Psoas muscle (tissue), 8 donors: Measurements from ENCODE around the gene MAG. TPM values are rescaled to one million over a fixed set of nuclear protein-coding genes. Genes with fewer than 3 reads are reported as not detected.

Experiments used
- ATAC-seq, 4 donors: fragments of 200-7000 bp; cut with Tn5 transposase; one replicate each; pipeline ENCODE4 v1.9.1; 2020; ENCODE audit warnings: moderate library complexity in 3 of 4, mild to moderate bottlenecking in 2 of 4
- DNase-seq, 2 donors: peaks; one replicate each; pipeline ENCODE4 v3.0.0-alpha.2; 2020
- H3K27ac ChIP-seq: fragments of 200-600 bp; one replicate; pipeline ENCODE4 v1.8.0; 2022
- H3K27me3 ChIP-seq, 3 donors: fragments of 200-600 bp in 1 of 3; one replicate each; pipeline versions ENCODE4 v1.6.1 to v1.8.0; 2013 to 2022; ENCODE audit warnings: low read length in 2 of 3, mild to moderate bottlenecking in 2 of 3, moderate library complexity in 1 of 3; ENCODE audit not compliant: insufficient read depth in 3 of 3
- H3K36me3 ChIP-seq, 2 donors: fragments of 200-600 bp in 1 of 2; one replicate each; pipeline versions ENCODE4 v1.6.1 to v1.8.0; 2013 to 2022; ENCODE audit warnings: low read depth in 1 of 2, mild to moderate bottlenecking in 1 of 2, moderate library complexity in 1 of 2; ENCODE audit not compliant: insufficient read depth in 1 of 2
- H3K4me1 ChIP-seq: fragments of 200-600 bp; one replicate; pipeline ENCODE4 v1.8.0; 2022
- H3K4me3 ChIP-seq: fragments of 200-600 bp; one replicate; pipeline ENCODE4 v1.8.0; 2022; ENCODE audit warnings: mild to moderate bottlenecking
- H3K9me3 ChIP-seq: fragments of 200-600 bp; one replicate; pipeline ENCODE4 v1.8.0; 2022
- CTCF ChIP-seq: fragments of 200-600 bp; IDR thresholded peaks from one replicate; pipeline ENCODE4 v1.8.0; 2022; ENCODE audit warnings: antibody characterized with exemption
- WGBS, 3 donors: extraction: QIAGEN DNeasy Blood & Tissue Kit; methylation state at CpG; one replicate each; pipeline versions ENCODE4 v1.1.6 to v1.1.7; 2013; 5-methylcytosine and 5-hydroxymethylcytosine counted together
- intact Hi-C, 2 donors: fragments of 100-400 bp; cut with DNase I; formaldehyde crosslinking; loops; one replicate each; pipeline versions ENCODE4 v1.11.0 to v1.14.2; 2022
- polyA plus RNA-seq, 3 donors: library from polyadenylated mRNA; stranded (reverse); fragments of 200-250 nt; gene quantifications; one replicate each; pipeline ENCODE4 v1.2.3, GENCODE V29; 2013
- total RNA-seq, 4 donors: library from RNA; stranded (reverse); fragmentation: NEBNext Ultra II Directional in 2 of 4; extraction: Animal tissue kit (Norgen Biotek cat#: 25700) in 2 of 4; gene quantifications; one replicate each; pipeline versions ENCODE4 v1.2.1 to v1.2.4, GENCODE V29; 2021 to 2023
- donor health status: healthy with polysubstance abuse.
- donor health status: DM: no; HTN: no; CAD: no; lungs with moderate emphysema.
- donor health status: Bipolar disorder and iron deficiency.
- donor health status: healthy.
- donor health status: DM: yes; HTN: yes; CAD: no.
- donor health status: DM: no; HTN: no; CAD: no.
- donor health status: DM: no; HTN: no; CAD: no.
- donor health status: DM: yes; HTN: yes; CAD: no.

Gene MAG
- total and polyA plus RNA-seq, 7 donors = 0.05 to 0.30 (median 0.11) TPM; not detected in 4

DNA sequence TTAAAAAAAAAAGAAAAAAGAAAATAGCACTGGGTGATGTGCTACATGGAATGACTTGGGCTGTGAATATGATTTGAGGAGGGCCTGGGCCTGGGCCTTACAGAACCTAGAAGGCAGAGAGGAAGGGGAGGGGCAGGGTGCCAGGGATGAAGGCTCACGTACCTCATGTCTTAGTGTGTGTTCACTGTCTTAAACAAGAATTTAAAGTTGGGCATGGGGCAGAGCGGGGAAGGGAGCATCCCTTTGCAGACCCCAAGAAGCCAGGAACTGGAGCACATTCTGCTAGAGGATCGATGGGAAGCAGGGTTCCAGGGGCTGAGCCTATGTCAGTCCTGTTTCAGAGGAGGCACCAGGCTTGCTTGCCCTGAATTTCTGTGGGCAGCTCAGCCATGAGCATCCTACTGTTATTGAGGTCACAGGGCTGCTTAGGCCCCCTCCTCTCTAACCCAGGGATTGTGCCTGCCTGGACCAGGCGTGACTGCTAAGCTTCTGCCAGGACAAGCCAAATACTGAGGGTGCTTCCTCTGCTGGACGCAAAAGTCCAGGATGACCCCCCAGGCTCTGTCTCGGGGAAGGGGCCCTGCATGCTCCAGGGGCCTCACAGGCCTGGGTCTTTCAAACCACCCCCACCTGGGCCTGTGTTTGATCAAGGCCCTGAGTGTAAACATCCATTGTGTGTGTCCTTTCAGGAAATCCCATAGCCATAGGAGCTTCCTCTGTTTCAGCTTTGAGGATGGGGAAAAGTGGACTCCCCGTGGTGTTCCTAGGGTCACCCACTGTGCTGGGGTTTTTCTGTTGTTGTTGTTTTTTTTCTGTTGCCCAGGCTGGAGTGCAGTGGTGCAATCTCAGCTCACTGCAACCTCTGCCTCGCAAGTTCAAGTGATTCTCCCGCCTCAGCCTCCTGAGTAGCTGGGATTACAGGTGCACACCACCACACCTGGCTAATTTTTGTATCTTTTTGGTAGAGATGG, 38.4 kb upstream of the MAG start:
- TF ChIP-seq CTCF = no peak
- H3K4me3 ChIP-seq = no peak overlapping the region
- DNase-seq = no peak
- intact Hi-C loops = no loop called here
- no peaks in the 10 kb centered on the region for H3K9me3 ChIP-seq
- no peak overlapping the region for H3K27ac ChIP-seq
- peaks cover 0 to 51% (median 2%) of the 10 kb centered on the region in 3 donors for H3K27me3 ChIP-seq
- H3K36me3 ChIP-seq = no peaks in the 10 kb centered on the region
- WGBS, 3 donors = 75 to 85% (median 79%) methylated on average over 9 of the region's 9 CpGs
- ATAC-seq = no peak
- no peaks in the 10 kb centered on the region for H3K4me1 ChIP-seq

GRCh38 chr19:35254341-35255297, 37.3 kb upstream of the MAG start:
- Histone ChIP-seq H3K9me3 (no peaks in the 10 kb centered on the region), H3K4me3 (no peak overlapping the region)
- intact Hi-C loops = no loop called here

GRCh38 chr19:35256566-35256965, 35.4 kb upstream of the MAG start:
- Histone ChIP-seq H3K27me3 (peaks cover 0 to 24% (median 2%) of the 10 kb centered on the region in 3 donors), H3K36me3 (no peaks in the 10 kb centered on the region), H3K4me3 (no peak overlapping the region), H3K4me1 (no peaks in the 10 kb centered on the region), H3K27ac (no peak overlapping the region), H3K9me3 (no peaks in the 10 kb centered on the region)
- DNase-seq = no peak
- intact Hi-C loops = no loop called here
- no peak for ATAC-seq
- TF ChIP-seq CTCF = no peak
- WGBS, 3 donors = 46 to 55% (median 48%) methylated on average over 2 of the region's 2 CpGs

More at GRCh38 chr19:35254341-35255297, 37.3 kb upstream of the MAG start:
- TF ChIP-seq CTCF = no peak
- no peak for ATAC-seq
- DNase-seq = no peak
- Histone ChIP-seq H3K27me3 (peaks cover 0 to 42% (median 2%) of the 10 kb centered on the region in 3 donors), H3K36me3 (no peaks in the 10 kb centered on the region), H3K4me1 (no peaks in the 10 kb centered on the region), H3K27ac (no peak overlapping the region)
- 81 to 86% (median 82%) methylated on average over 17 of the region's 17 CpGs for WGBS, 3 donors

- Histone ChIP-seq H3K27ac (no peak overlapping the region), H3K4me1 (no peaks in the 10 kb centered on the region), H3K27me3 (peaks cover 0 to 24% (median 2%) of the 10 kb centered on the region in 3 donors), H3K36me3 (no peaks in the 10 kb centered on the region), H3K9me3 (no peaks in the 10 kb centered on the region), H3K4me3 (no peak overlapping the region)
- 66 to 80% (median 69%) methylated on average over 9 of the region's 9 CpGs for WGBS, 3 donors
- intact Hi-C loops = no loop called here
- ATAC-seq (no peak), DNase-seq (no peak)
- no peak for TF ChIP-seq CTCF
Observed at GRCh38 chr19:35257113-35257461, 34.9 kb upstream of the MAG start.
